ENCODE measurements around the gene SAFB2. TPM values are rescaled to one million over a fixed set of nuclear protein-coding genes. Genes with fewer than 3 reads are reported as not detected.

Gene SAFB2
- total RNA-seq, 4 donors from 2014 or later: 33.6 to 72.0 (median 45.2) TPM

- TF ChIP-seq, protein P1, sequence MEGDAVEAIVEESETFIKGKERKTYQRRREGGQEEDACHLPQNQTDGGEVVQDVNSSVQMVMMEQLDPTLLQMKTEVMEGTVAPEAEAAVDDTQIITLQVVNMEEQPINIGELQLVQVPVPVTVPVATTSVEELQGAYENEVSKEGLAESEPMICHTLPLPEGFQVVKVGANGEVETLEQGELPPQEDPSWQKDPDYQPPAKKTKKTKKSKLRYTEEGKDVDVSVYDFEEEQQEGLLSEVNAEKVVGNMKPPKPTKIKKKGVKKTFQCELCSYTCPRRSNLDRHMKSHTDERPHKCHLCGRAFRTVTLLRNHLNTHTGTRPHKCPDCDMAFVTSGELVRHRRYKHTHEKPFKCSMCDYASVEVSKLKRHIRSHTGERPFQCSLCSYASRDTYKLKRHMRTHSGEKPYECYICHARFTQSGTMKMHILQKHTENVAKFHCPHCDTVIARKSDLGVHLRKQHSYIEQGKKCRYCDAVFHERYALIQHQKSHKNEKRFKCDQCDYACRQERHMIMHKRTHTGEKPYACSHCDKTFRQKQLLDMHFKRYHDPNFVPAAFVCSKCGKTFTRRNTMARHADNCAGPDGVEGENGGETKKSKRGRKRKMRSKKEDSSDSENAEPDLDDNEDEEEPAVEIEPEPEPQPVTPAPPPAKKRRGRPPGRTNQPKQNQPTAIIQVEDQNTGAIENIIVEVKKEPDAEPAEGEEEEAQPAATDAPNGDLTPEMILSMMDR (IDR thresholded peaks at IDR 0.05; ENCODE audit: low read depth): no peak
These were observed 43.3 kb downstream of the SAFB2 start for GRCh38 chr19:5579286-5579685.

DNA sequence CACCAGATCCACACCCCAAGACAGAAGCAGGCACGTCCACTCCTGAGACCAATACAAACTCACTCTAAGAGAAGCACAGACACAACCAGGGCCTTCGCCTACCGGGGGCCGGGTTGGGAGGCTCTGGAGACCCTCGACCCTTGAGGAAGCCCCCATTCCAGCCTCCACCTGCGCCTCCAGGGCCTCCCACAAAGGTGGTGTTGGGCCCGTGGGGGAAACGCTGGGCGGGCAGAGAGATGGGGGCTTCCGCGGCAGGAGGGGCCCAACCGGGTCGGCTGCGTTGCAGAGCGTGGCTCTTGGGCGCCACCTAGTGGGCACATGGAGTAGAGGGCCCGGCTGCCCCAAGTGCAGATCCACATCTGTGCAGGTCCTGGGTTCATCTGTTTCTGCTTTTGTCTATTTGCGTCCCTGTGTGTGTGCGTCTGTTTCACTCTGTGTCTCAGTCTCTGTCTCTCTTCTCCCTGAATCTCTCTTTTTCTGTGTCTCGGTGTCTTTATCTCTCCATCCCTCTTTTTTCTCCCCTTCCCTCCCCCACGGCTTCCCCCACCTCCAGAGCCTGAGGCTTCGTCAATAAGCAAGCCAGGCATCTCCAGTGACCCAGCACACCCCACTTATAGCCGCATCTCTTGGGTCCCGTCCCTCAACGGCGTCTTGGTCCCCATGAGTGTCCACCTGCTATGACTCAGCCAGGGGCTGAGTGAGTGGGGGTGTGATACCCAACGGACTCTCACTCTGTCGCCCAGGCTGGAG lies 44.3 kb downstream of the SAFB2 start:
- TF ChIP-seq, protein P1 (IDR thresholded peaks at IDR 0.05; ENCODE audit: low read depth): no peak

GRCh38 chr19:5575590-5575989 lies 47.0 kb downstream of the SAFB2 start:
- TF ChIP-seq, protein P1 (IDR thresholded peaks at IDR 0.05; ENCODE audit: low read depth): no peak

DNA sequence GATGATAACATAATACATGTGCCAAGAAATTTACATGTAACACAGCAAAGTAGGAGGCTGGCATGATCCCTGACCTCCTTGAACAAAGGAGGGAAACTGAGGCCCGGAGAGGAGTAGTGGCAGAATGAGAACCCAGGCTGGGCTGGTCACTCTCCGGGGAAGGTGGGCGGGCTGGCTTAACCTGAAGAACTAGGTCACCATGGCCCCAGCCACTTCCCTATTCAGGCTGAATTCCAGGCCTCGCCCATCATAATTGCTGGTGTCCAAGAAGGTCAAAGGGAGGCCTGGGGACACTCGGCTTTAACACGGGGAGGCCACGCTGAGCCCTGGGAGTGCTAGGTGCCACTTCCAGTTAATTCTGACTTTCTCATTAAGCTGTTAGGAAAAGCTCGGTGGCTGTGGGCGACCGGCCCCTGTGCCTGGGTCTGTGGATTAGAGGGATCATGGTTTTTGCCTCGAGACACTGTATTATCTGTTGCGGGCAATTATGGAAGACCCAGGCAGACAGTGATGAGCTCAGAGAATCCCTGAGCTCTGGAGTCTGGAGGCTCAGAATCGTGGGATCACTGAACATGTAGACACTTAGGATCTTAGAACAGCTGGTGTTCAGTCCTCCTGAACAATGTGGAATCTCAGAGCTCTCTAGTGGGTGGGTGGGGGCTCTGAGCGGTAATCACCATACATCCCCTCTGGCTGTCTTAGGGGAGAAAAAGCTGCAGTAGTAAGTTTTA lies 49.9 kb downstream of the SAFB2 start:
- TF ChIP-seq, protein P1 (IDR thresholded peaks at IDR 0.05; ENCODE audit: low read depth): no peak

- TF ChIP-seq, protein P1 (IDR thresholded peaks at IDR 0.05; ENCODE audit: low read depth): no peak
These were observed 50.8 kb downstream of the SAFB2 start for GRCh38 chr19:5571777-5572176.

GRCh38 chr19:5567970-5568407 lies 54.6 kb downstream of the SAFB2 start:
- TF ChIP-seq, protein P1 (IDR thresholded peaks at IDR 0.05; ENCODE audit: low read depth): no peak

DNA sequence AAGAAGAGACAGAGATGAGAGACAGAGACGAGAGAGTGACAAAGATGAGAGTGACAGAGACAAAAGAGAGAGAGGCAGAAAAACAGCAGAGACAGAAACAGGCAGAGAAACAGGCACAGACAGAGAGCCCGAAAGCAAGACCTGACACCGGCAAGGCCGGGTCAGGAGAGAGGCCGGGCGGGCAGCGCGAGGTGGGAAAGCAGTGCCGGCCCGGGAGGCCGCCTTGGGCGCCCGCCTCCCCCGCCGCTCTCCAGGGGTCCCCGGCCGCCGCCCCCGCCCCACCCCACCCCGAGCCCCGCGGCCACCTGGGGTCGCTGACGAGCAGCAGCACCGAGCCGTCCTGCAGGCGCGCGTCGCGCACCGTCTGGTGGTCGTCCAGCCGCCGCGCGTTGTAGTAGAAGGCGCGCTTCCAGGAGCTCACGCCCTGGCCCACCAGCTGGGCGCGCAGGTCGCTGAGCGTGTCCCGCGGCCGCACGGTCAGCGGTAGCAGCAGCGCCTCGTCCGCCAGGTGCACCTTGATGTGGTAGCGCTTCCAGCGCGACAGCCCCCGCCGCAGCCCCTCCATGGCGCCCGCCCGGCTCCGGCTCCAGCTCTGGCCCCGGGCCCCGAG lies 55.1 kb downstream of the SAFB2 start, which contains the start of gene TINCR:
TSS of gene TINCR (minus strand) at position 594 of the 610 bp plus-strand sequence.
- TF ChIP-seq, protein P1 (IDR thresholded peaks at IDR 0.05; ENCODE audit: low read depth): no peak

Measured in subcutaneous adipose tissue (tissue), 4 donors.